Tibial nerve (tissue), 3 donors: ENCODE data around the gene RBMS3.

ENCODE experiments used
- CTCF ChIP-seq, 5 experiments: fragments of 200-600 bp in 3 of 5; fragments of 450-650 bp in 2 of 5; sonication (generic) in 3 of 5; IDR thresholded peaks; one replicate each; pipeline ENCODE4 v1.5.1; 2016 to 2019; ENCODE audit warnings: antibody characterized with exemption in 5 of 5, mild to moderate bottlenecking in 3 of 5, moderate library complexity in 2 of 5
- POLR2A ChIP-seq, 2 donors: fragments of 450-650 bp; IDR thresholded peaks; one replicate each; pipeline ENCODE4 v1.6.1; 2017; ENCODE audit warnings: antibody characterized with exemption in 2 of 2, mild to moderate bottlenecking in 2 of 2, moderate library complexity in 2 of 2

GRCh38 chr3:29271475-29271874, 9.4 kb upstream of the RBMS3 start:
- no peak for TF ChIP-seq CTCF (IDR thresholded peaks at IDR 0.05)
- no peak for TF ChIP-seq POLR2A (IDR thresholded peaks at IDR 0.05)
